HepG2 (cell line): ENCODE data around the gene BCL2L1. TPM values are rescaled to one million over a fixed set of nuclear protein-coding genes. Genes with fewer than 3 reads are reported as not detected.
A peak's percentile ranks its signal among the peaks of the same experiment; 100 is the strongest.

Experiments used
- ATAC-seq: fragments of 200-7000 bp; cut with Tn5 transposase; 3 replicates; pipeline ENCODE4 v1.9.1; 2020; ENCODE audit warnings: mild to moderate bottlenecking, moderate library complexity
- BruUV-seq: library from RNA; stranded (reverse); fragments of 400-500 nt; replicated peaks from 2 replicates; lab custom pipeline; 2021; lab: Mats Ljungman, UMichigan
- CTCF ChIA-PET: fragments of 300-600 bp; formaldehyde crosslinking; extraction: SDS; loops from one replicate; lab custom pipeline; 2021; ENCODE audit warnings: low total read pairs, inconsistent platforms, low intra/inter-chr PET ratio; lab: Yijun Ruan, JAX
- POLR2A ChIA-PET: fragments of 350-600 bp; sonication (Branson Sonifier 250); formaldehyde crosslinking; loops from one replicate; lab custom pipeline; 2020; ENCODE audit warnings: antibody characterized with exemption, inconsistent platforms; lab: Yijun Ruan, JAX
- DNase-seq: peaks from one replicate; pipeline ENCODE4 v3.0.0-alpha.2; 2015; ENCODE audit warnings: low spot score
- FAIRE-seq: peaks from 3 replicates; lab custom pipeline; 2011; peaks lifted over from hg19 to GRCh38; lab: Jason Lieb, UNC
- H2AFZ ChIP-seq: one replicate; pipeline ENCODE4 v1.6.1; 2011; ENCODE audit warnings: low read length, inconsistent platforms
- H3K27ac ChIP-seq: fragments of 300-600 bp; 3 replicates; pipeline ENCODE4 v1.8.0; 2011; ENCODE audit warnings: mixed run types, mild to moderate bottlenecking, mixed read lengths, low read length, inconsistent platforms; ENCODE audit not compliant: insufficient read depth; ENCODE audit errors: extremely low read length
- H3K27me3 ChIP-seq, 2 experiments: fragments of 200-600 bp in 1 of 2; 2 replicates in 1 of 2; 3 replicates in 1 of 2; pipeline versions ENCODE4 v1.6.0 to v1.8.0; 2011; ENCODE audit warnings: low read length in 2 of 2, mild to moderate bottlenecking in 2 of 2, moderate library complexity in 2 of 2, inconsistent platforms in 1 of 2; ENCODE audit not compliant: insufficient read depth in 2 of 2, control insufficient read depth in 1 of 2
- H3K36me3 ChIP-seq, 2 experiments: fragments of 200-600 bp in 1 of 2; replicated peaks in 1 of 2; 2 replicates in 1 of 2; 3 replicates in 1 of 2; pipeline versions ENCODE4 v1.5.1 to v1.8.0; 2011; ENCODE audit warnings: low read length in 2 of 2, inconsistent platforms in 1 of 2; ENCODE audit not compliant: insufficient read depth in 2 of 2, control insufficient read depth in 1 of 2
- H3K4me1 ChIP-seq: 2 replicates; pipeline ENCODE4 v1.5.1; 2012; ENCODE audit warnings: low read length, inconsistent platforms; ENCODE audit not compliant: insufficient read depth
- H3K4me2 ChIP-seq: 2 replicates; pipeline ENCODE4 v1.6.0; 2011; ENCODE audit warnings: low read depth, low read length, inconsistent platforms
- H3K4me3 ChIP-seq, 3 experiments: fragments of 200-600 bp in 1 of 3; sonication (generic), shearing (Covaris generic) in 1 of 3; replicated peaks in 1 of 3; 2 replicates each; pipeline ENCODE4 v1.5.1; 2011 to 2016; ENCODE audit warnings: low read length in 3 of 3, inconsistent platforms in 2 of 3, low read depth in 2 of 3, mild to moderate bottlenecking in 2 of 3, control low read depth in 1 of 3, mixed read lengths in 1 of 3; ENCODE audit not compliant: insufficient read depth in 1 of 3
- H3K79me2 ChIP-seq: one replicate; pipeline ENCODE4 v1.6.1; 2011; ENCODE audit warnings: low read length, inconsistent platforms; ENCODE audit not compliant: insufficient read depth
- H3K9ac ChIP-seq: 2 replicates; pipeline ENCODE4 v1.6.0; 2011; ENCODE audit warnings: mild to moderate bottlenecking, low read depth, low read length, inconsistent platforms; ENCODE audit not compliant: insufficient read depth
- H3K9me3 ChIP-seq: 2 replicates; pipeline ENCODE4 v1.5.1; 2012; ENCODE audit warnings: mild to moderate bottlenecking, low read length
- H4K20me1 ChIP-seq: 2 replicates; pipeline ENCODE4 v1.6.0; 2011; ENCODE audit warnings: inconsistent platforms, mild to moderate bottlenecking, low read length, moderate library complexity; ENCODE audit not compliant: insufficient read depth
- ERF ChIP-seq: IDR thresholded peaks from 2 replicates; pipeline ENCODE4 v1.6.1; 2018; ENCODE audit warnings: missing biosample characterization, missing genetic modification reagents
- HDAC6 ChIP-seq: fragments of 200-600 bp; sonication (generic); IDR thresholded peaks from 2 replicates; pipeline ENCODE4 v1.7.0; 2017; ENCODE audit warnings: mild to moderate bottlenecking, antibody characterized with exemption, low read length, low read depth
- HES4 ChIP-seq: sonication (generic); formaldehyde crosslinking; IDR thresholded peaks from 2 replicates; pipeline ENCODE4 v1.9.0; 2021; ENCODE audit warnings: mild to moderate bottlenecking, missing genetic modification reagents, borderline replicate concordance
- KDM2A ChIP-seq: sonication (generic); formaldehyde crosslinking; IDR thresholded peaks from 2 replicates; pipeline ENCODE4 v1.4.0; 2020; ENCODE audit warnings: low read depth, missing genetic modification reagents, borderline replicate concordance
- NFAT5 ChIP-seq: sonication (generic); formaldehyde crosslinking; IDR thresholded peaks from 2 replicates; pipeline ENCODE4 v1.4.0; 2020; ENCODE audit warnings: missing genetic modification reagents
- YEATS4 ChIP-seq: sonication (generic); formaldehyde crosslinking; IDR thresholded peaks from 2 replicates; pipeline ENCODE4 v1.4.0; 2020; ENCODE audit warnings: missing genetic modification reagents, borderline replicate concordance
- ZBTB10 ChIP-seq: sonication (generic); formaldehyde crosslinking; IDR thresholded peaks from 2 replicates; pipeline ENCODE4 v1.4.0; 2020; ENCODE audit warnings: missing genetic modification reagents, borderline replicate concordance
- ZEB1 ChIP-seq: IDR thresholded peaks from 2 replicates; pipeline ENCODE4 v1.6.1; 2012; ENCODE audit warnings: mild to moderate bottlenecking, low read depth, inconsistent platforms; ENCODE audit not compliant: insufficient replicate concordance
- ZNF317 ChIP-seq: sonication (generic); formaldehyde crosslinking; IDR thresholded peaks from 2 replicates; pipeline ENCODE4 v1.5.0; 2020; ENCODE audit warnings: mild to moderate bottlenecking, missing genetic modification reagents
- ZNF33A ChIP-seq: sonication (generic); formaldehyde crosslinking; IDR thresholded peaks from 2 replicates; pipeline ENCODE4 v1.5.1; 2020; ENCODE audit warnings: missing genetic modification reagents, mild to moderate bottlenecking, moderate library complexity, borderline replicate concordance
- ZNF7 ChIP-seq: IDR thresholded peaks from 2 replicates; pipeline ENCODE4 v1.6.1; 2016; ENCODE audit warnings: missing biosample characterization, missing genetic modification reagents
- WGBS: methylation state at CpG from one replicate; pipeline ENCODE4 v1.1.6; 2017; ENCODE audit warnings: low lambda C conversion rate; 5-methylcytosine and 5-hydroxymethylcytosine counted together
- in situ Hi-C: cut with HindIII; loops from 2 replicates; pipeline ENCODE4 v1.10.0; 2017; ENCODE audit warnings: low pct_unique_long_range_greater_than_20kb; ENCODE audit not compliant: extremely low pct_ligation_motif_present
- intact Hi-C: fragments of 100-400 bp; cut with micrococcal nuclease; formaldehyde crosslinking; loops from one replicate; pipeline ENCODE4 v1.10.0; 2022; ENCODE audit not compliant: unreplicated experiment
- polyA plus RNA-seq, 8 experiments: library from polyadenylated mRNA; depleted of rRNA in 3 of 8; stranded (reverse) in 7 of 8; unstranded in 1 of 8; fragments of >200 nt; fragmentation: Illumina TruSeq in 4 of 8; extraction: Trizol in 4 of 8; gene quantifications; 2 replicates each; pipeline versions ENCODE4 v1.2.1 to v1.2.3, GENCODE V29; 2011 to 2016; ENCODE audit warnings: low read depth in 4 of 8, missing spikeins in 1 of 8, mixed read lengths in 1 of 8; ENCODE audit not compliant: insufficient read depth in 1 of 8
- total RNA-seq, 5 experiments: library from RNA; depleted of rRNA; stranded (reverse); fragments of >200 nt; fragmentation: Illumina TruSeq; extraction: Trizol; gene quantifications; 2 replicates each; pipeline ENCODE4 v1.2.3, GENCODE V29; 2016; ENCODE audit warnings: low read depth in 1 of 5

BCL2L1 gene
- total and polyA plus RNA-seq, 2 of the 13 experiments (the other 11 are each of a cell fraction or from before 2014, with no cell fraction given): 164 to 258 TPM

GRCh38 chr20:31739550-31739977, 16.9 kb upstream of the BCL2L1 start (continued):
- peak; percentile 70 for TF ChIP-seq ZNF317 (CRISPR knock-in tag)

GRCh38 chr20:31738729-31739549, 16.3 kb upstream of the BCL2L1 start, which contains the start of gene TPX2:
Gene TPX2, plus strand, starts transcription at chr20:31739290. Its CDS starts 18,187 bp downstream, at chr20:31757477.
- DNase-seq (peak; percentile 99), FAIRE-seq (peak; percentile 93), ATAC-seq (peak; percentile 99)
- Histone ChIP-seq H3K9ac (peak within 1 kb of the TSS; percentile 90), H2AFZ (peak within 1 kb of the TSS; percentile 73), H3K27me3 (peaks cover 0 to 3% of the 10 kb centered on the region in 2 experiments; a peak in 2 of 5 replicates), H3K4me1 (peaks cover 34% of the 10 kb centered on the region), H4K20me1 (no peaks in the 10 kb centered on the region), H3K4me3 (peak within 1 kb of the TSS; percentile 90 to 97 (median 93)), H3K79me2 (peaks cover 54% of the 10 kb centered on the region), H3K27ac (peak within 1 kb of the TSS; percentile 84), H3K4me2 (peak within 1 kb of the TSS; percentile 93), H3K36me3 (peaks cover 2 to 8% of the 10 kb centered on the region in 2 experiments; a peak in 3 of 5 replicates), H3K9me3 (no peaks in the 10 kb centered on the region)
- WGBS: under 1% methylated on average over 53 of the region's 54 CpGs
- intact Hi-C loops: no loop called here
- BruUV-seq: no TSS peak
- ChIA-PET CTCF (interaction anchor here (1.8 kb wide), 1 partner anchor 78 kb away, joined by 5 read pairs; no protein-coding TSS in a partner anchor), POLR2A (interaction anchor here (0.7 to 3.2 kb wide), 29 partner anchors 8 to 165 kb away, joined by 3 to 34 read pairs (median 7); partner anchors contain the start of genes BCL2L1 and ID1)
- in situ Hi-C loops: no loop called here
- peak; percentile 98 for TF ChIP-seq YEATS4 (CRISPR knock-in tag)
- peak; percentile 45; the same call in 1 of the 2 replicates for TF ChIP-seq NFAT5
- peak; percentile 88; the same call in 1 of the 2 replicates for TF ChIP-seq KDM2A (CRISPR knock-in tag)
- peak; percentile 89 for TF ChIP-seq HES4 (CRISPR knock-in tag)
- peak; percentile 57; the same call in 1 of the 2 replicates for TF ChIP-seq ZBTB10
- no peak for TF ChIP-seq HDAC6
- TF ChIP-seq ZNF33A: no peak
- peak; percentile 3; the same call in 1 of the 2 replicates for TF ChIP-seq ZNF7
- TF ChIP-seq ERF (CRISPR knock-in tag): peak; percentile 75
- TF ChIP-seq ZEB1: peak; percentile 30
